Stromal cell of bone marrow (primary cell): ENCODE results near the gene TFPI.
"Not testable (repeated sequence)": the region's sequence is repeated elsewhere in the genome, so short reads cannot be mapped to it uniquely, and the experiment has no call there.

Source experiments
- DNase-seq: peaks from one replicate; pipeline ENCODE4 v3.0.0-alpha.2; 2012; ENCODE audit warnings: low read depth

TFPI gene

DNA sequence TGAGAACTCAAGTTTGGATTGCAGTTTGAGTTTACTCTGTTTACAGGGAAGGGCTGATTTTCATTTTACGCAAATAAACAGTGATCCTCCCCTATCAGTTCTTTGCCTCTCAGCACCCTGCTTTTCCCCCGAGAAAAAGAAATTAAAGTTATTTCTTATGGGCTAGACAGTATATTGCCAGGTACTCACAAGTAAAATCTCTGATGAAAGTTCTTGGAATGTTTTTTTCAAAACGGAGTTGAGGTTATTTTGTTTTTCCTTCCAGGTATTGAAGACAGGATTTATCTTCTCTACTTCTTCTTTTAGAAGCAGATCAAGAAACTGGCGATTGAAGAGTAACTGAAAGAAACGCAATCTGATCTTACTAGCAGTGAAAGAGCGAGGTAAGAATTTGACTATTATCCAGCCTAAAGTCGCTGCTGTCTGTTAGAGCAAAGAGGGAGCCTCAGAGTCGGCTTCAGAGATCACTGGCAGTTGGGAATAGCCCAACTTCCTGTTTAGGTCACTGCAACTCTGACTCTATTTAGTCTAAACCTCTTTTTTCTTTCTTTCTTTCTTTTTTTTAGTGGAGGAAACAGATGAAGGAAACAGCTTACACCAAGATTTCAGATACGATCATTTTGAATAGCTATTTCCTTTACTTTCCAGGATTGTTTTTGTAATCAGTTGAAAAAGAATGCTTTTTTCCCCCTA, at the start of gene TFPI:
TFPI (minus strand) TSS at position 425 of the 693 bp plus-strand sequence. CDS start 50,667 bp downstream, outside the sequence.
- peak; percentile 73 for DNase-seq

- no peak for DNase-seq
Observed at GRCh38 chr2:187594801-187595200, 40.6 kb upstream of the TFPI start.

- DNase-seq = no peak
Observed at GRCh38 chr2:187593697-187594096, 39.5 kb upstream of the TFPI start.

- DNase-seq = no peak
Observed at GRCh38 chr2:187593098-187593497, 38.9 kb upstream of the TFPI start.

GRCh38 chr2:187590175-187590574, 35.9 kb upstream of the TFPI start:
- no peak for DNase-seq

GRCh38 chr2:187586011-187586641, 31.9 kb upstream of the TFPI start:
- DNase-seq = no peak

GRCh38 chr2:187581125-187581896, 27.1 kb upstream of the TFPI start:
- peak; percentile 20 for DNase-seq

DNA sequence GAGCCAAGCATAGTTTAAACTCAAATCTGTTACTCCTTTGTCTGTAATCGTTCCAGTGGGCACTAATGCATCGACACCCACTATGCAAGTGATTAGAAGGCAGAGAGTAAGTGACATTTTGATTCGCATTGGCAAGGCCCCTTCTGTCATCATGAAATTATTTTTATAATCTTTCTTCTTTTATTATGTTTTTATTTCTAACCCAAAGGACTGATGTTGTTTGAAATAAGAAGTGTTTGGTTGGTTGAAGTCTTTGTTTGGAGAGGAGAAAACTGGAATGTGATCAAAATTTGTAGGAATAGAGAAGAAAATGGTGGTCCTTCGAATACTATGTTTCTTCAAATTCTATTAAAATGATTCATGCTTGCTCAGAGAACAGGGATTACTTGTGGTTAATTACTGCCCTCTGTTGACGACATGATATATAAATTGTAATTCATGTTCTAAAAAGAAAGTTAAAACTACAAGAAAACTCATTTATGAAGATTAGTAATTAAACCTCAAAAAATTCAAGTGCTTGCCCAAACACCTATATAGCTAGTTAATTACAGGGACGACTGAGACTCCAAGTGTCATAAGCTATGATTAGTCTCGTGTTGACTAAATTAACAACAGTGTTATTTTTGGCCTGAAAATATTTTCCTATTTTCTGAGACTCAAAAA, 26.4 kb upstream of the TFPI start:
- DNase-seq = peak; percentile 59

- DNase-seq = no peak
Observed at GRCh38 chr2:187577310-187577709, 23.1 kb upstream of the TFPI start.

GRCh38 chr2:187576906-187577305, 22.7 kb upstream of the TFPI start:
- DNase-seq = no peak

DNA sequence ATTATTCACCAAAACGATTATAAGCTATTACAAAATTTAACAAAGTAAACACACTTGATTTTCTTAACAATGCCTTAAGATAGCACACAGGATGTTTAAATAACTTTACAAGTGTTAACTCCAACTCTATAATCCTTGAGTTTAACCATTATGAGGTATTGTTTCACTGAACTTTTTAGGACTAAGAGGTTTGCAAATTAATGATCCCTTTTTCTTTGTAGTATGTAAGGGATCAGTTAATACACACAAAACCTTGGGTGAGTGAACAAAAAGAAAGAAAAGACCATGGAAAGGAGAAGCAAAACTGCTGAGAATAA, 21.5 kb upstream of the TFPI start:
- DNase-seq = no peak

GRCh38 chr2:187574969-187575750, 20.9 kb upstream of the TFPI start:
- DNase-seq = no peak

DNA sequence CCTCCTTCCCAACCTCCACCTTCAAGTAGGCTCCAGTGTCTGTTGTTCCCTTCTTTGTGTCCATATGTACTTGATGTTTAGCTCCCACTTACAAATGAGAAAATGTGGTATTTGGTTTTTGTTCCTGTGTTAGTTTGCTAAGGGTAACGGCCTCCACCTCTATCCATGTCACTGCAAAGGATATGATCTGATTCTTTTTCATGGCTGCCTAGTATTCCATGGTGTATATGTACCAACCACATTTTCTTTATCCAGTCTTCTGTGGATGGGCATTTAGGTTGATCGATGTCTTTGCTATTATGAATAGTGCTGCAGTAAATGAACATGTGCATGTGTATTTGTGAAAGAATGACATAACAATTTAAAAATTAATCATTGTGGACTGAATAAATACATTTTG, 19.5 kb upstream of the TFPI start:
- no peak for DNase-seq

DNA sequence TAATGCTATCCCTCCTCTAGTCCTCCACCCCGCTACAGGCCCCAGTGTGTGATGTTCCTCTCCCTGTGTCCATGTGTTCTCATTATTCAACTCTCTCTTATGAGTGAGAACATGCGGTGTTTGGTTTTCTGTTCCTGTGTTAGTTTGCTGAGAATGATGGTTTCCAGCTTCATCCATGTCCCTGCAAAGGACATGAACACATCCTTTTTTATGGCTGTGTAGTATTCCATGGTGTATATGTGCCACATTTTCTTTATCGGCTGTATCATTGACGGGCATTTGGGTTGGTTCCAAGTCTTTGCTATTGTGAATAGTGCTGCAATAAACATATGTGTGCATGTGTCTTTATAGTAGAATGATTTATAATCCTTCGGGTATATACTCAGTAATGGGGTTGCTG, 17.8 kb upstream of the TFPI start:
- not testable (repeated sequence) for DNase-seq

GRCh38 chr2:187569571-187569970, 15.3 kb upstream of the TFPI start:
- no peak for DNase-seq

DNA sequence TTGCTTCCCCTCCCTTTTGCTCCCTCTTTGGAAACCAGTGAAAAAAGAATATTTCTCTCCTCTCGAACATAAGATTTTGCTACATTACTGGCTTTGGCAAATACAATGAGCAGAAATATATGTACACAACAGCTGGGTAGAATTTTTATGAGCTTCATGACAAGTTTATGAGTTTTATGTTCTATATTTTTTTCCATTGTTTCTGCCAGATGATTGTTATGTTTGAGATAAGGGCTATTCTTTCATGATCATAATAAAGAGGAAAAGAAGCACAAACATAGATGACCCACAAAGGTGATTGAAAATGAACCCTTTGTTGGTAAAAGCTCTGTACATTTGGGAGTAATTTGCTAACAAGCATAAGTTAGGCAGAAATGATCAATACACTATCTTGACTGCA, 14.8 kb upstream of the TFPI start:
- no peak for DNase-seq

- peak; percentile 58 for DNase-seq
Observed at GRCh38 chr2:187567126-187567525, 12.9 kb upstream of the TFPI start.

GRCh38 chr2:187566712-187567111, 12.5 kb upstream of the TFPI start:
- no peak for DNase-seq

- DNase-seq = no peak
Observed at GRCh38 chr2:187566266-187566665, 12.0 kb upstream of the TFPI start.

GRCh38 chr2:187565618-187566017, 11.4 kb upstream of the TFPI start:
- DNase-seq = not testable (repeated sequence)

DNA sequence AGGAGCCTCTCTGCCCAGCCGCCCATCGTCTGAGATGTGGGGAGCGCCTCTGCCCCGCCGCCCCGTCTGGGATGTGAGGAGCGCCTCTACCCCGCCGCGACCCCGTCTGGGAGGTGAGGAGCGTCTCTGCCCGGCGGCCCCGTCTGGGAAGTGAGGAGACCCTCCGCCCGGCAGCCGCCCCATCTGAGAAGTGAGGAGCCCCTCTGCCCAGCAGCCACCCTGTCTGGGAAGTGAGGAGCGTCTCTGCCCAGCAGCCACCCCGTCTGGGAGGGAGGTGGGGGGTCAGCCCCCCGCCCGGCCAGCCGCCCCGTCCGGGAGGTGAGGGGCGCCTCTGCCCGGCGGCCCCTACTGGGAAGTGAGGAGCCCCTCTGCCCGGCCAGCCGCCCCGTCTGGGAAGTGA, 2.3 kb upstream of the TFPI start:
- DNase-seq = not testable (repeated sequence)

DNA sequence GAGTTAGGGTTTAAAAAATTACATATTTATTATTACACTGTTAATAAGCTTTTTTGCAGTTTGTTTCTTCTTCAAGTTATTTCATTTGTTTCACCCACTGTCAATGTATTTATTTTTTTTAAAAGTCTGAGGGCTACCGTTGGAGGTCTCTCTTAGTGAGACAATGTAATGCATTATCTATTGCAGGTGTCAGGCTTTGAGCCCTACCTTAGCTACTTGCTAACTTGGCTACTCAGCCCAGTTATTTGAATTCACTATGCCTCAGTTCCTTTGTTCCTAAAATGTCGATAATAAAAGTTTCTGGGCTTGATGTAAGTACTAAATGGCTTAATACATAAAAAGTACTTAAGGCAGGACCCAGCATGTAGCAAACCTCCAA, 458 bp upstream of the TFPI start:
- DNase-seq = no peak
